Keratinocyte (primary cell): Measurements from ENCODE around the gene DLG2.

Experiments used
- EZH2 ChIP-seq: IDR thresholded peaks from one replicate; pipeline ENCODE4 v1.6.1; 2012; ENCODE audit warnings: inconsistent platforms, mild to moderate bottlenecking, low read length, moderate library complexity
- TF ChIP-seq, protein P1 (sequence below), 3 experiments: IDR thresholded peaks in 1 of 3; conservative IDR thresholded peaks in 1 of 3; optimal IDR thresholded peaks in 1 of 3; 2 replicates in 2 of 3; 3 replicates in 1 of 3; pipeline versions ENCODE3 to v1.5.1; 2011; ENCODE audit warnings: low read length in 3 of 3, mild to moderate bottlenecking in 3 of 3, moderate library complexity in 2 of 3, control low read depth in 1 of 3, inconsistent platforms in 1 of 3; ENCODE audit not compliant: insufficient read depth in 2 of 3; ENCODE audit errors: extremely low read depth in 1 of 3

DNA sequence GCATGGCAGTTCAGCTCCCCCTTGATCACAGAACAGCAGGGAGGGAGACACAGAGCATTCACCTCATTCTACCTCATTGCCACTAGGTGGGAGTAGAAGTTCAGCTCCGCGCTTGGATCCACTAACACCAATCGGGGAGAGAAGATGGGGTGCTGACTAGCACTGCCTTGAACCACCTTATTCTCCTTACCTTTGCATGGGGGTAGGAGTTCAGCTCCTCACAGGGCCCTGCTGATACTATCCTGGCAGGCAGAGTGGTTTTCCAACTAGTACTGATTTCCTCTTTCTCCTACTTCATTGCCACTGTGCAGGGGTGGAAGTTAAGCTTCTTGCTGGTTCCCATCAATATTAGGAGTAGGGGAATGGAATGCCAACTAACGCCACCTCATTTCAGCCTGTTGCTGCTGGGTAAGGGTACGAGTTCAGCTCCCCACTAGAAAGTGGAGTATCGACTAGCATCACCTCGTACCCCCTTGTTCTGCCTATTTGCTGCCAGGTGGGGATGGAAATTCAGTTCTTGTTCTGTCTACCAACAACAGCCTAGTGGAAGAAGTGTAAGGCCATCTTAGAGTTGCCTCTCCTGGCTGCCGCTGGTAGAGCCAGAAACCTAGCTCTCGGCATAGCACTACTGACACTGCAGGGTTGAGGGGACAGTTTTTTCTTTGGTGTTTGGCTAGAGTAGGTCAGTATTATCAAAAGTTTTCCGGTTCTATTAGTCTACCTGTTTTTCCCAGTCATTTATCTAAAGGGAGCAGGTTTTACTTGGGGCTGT is 1790.1 kb downstream of the DLG2 start:
- TF ChIP-seq, protein P1, sequence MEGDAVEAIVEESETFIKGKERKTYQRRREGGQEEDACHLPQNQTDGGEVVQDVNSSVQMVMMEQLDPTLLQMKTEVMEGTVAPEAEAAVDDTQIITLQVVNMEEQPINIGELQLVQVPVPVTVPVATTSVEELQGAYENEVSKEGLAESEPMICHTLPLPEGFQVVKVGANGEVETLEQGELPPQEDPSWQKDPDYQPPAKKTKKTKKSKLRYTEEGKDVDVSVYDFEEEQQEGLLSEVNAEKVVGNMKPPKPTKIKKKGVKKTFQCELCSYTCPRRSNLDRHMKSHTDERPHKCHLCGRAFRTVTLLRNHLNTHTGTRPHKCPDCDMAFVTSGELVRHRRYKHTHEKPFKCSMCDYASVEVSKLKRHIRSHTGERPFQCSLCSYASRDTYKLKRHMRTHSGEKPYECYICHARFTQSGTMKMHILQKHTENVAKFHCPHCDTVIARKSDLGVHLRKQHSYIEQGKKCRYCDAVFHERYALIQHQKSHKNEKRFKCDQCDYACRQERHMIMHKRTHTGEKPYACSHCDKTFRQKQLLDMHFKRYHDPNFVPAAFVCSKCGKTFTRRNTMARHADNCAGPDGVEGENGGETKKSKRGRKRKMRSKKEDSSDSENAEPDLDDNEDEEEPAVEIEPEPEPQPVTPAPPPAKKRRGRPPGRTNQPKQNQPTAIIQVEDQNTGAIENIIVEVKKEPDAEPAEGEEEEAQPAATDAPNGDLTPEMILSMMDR (optimal IDR thresholded peaks at IDR 0.05 in 1 of 3, IDR thresholded peaks at IDR 0.05 in 1 of 3, conservative IDR thresholded peaks at IDR 0.05 in 1 of 3; ENCODE audit: extremely low read depth in 1 of 3, insufficient read depth in 2 of 3, low read length in 3 of 3), result peak; percentile 85 to 96 (median 86)
- no peak for TF ChIP-seq EZH2
